ENCODE results near the gene WDR74.
A peak's percentile ranks its signal among the peaks of the same experiment; 100 is the strongest.
"Not testable (repeated sequence)": the region's sequence is repeated elsewhere in the genome, so short reads cannot be mapped to it uniquely, and the experiment has no call there.

Gene WDR74

GRCh38 chr11:62846177-62846576 is 6.8 kb upstream of the WDR74 start:
- no peak for DNase-seq
- no peak overlapping the region for H3K27ac ChIP-seq (ENCODE audit: low read depth, low read length)
- no CpG with 5 or more reads among the region's 3 CpGs for WGBS (ENCODE audit: extremely low coverage, insufficient coverage, low lambda C conversion rate)

GRCh38 chr11:62844154-62844553 is 4.8 kb upstream of the WDR74 start:
- Histone ChIP-seq H3K79me2 (ENCODE audit: control insufficient read depth, insufficient read depth, low read length) (peaks cover 2% of the 10 kb centered on the region), H3K4me3 (ENCODE audit: low read length) (no peak overlapping the region), H3K4me2 (ENCODE audit: low read length) (no peak overlapping the region), H2AK5ac (ENCODE audit: low read length) (no peak overlapping the region), H2BK5ac (ENCODE audit: low read length) (no peak overlapping the region), H4K5ac (ENCODE audit: low read length) (no peak overlapping the region), H3K9ac (ENCODE audit: low read length) (no peak overlapping the region), H3K27me3 (ENCODE audit: insufficient read depth, low read length, poor library complexity) (no peaks in the 10 kb centered on the region), H3K18ac (ENCODE audit: low read length) (no peak overlapping the region), H3K4ac (ENCODE audit: low read depth, low read length) (no peak overlapping the region), H3K79me1 (ENCODE audit: low read length) (no peaks in the 10 kb centered on the region), H3K56ac (ENCODE audit: low read length) (no peak overlapping the region), H2BK120ac (ENCODE audit: low read depth, low read length) (no peak overlapping the region), H2BK15ac (replicated peaks; ENCODE audit: low read depth) (no peak overlapping the region), H4K8ac (ENCODE audit: low read depth, low read length) (no peak overlapping the region), H3K23ac (ENCODE audit: low read length) (no peak overlapping the region), H3K4me1 (ENCODE audit: control insufficient read depth, low read depth, low read length) (peaks cover 2% of the 10 kb centered on the region), H3K36me3 (ENCODE audit: control insufficient read depth, insufficient read depth, low read length) (no peaks in the 10 kb centered on the region), H3K27ac (ENCODE audit: low read depth, low read length) (no peak overlapping the region)
- DNase-seq: no peak
- no CpG with 5 or more reads among the region's 3 CpGs for WGBS (ENCODE audit: extremely low coverage, insufficient coverage, low lambda C conversion rate)

More at GRCh38 chr11:62846177-62846576, 6.8 kb upstream of the WDR74 start:
- Histone ChIP-seq H3K18ac (ENCODE audit: low read length) (no peak overlapping the region), H3K79me2 (ENCODE audit: control insufficient read depth, insufficient read depth, low read length) (no peaks in the 10 kb centered on the region), H3K36me3 (ENCODE audit: control insufficient read depth, insufficient read depth, low read length) (no peaks in the 10 kb centered on the region), H3K4me3 (ENCODE audit: low read length) (no peak overlapping the region), H3K56ac (ENCODE audit: low read length) (no peak overlapping the region), H3K79me1 (ENCODE audit: low read length) (no peaks in the 10 kb centered on the region), H3K4me1 (ENCODE audit: control insufficient read depth, low read depth, low read length) (peaks cover 2% of the 10 kb centered on the region), H4K8ac (ENCODE audit: low read depth, low read length) (no peak overlapping the region), H3K27me3 (ENCODE audit: insufficient read depth, low read length, poor library complexity) (no peaks in the 10 kb centered on the region), H3K4ac (ENCODE audit: low read depth, low read length) (no peak overlapping the region), H2BK15ac (replicated peaks; ENCODE audit: low read depth) (no peak overlapping the region), H3K4me2 (ENCODE audit: low read length) (no peak overlapping the region), H3K9ac (ENCODE audit: low read length) (no peak overlapping the region), H2AK5ac (ENCODE audit: low read length) (no peak overlapping the region), H4K5ac (ENCODE audit: low read length) (no peak overlapping the region), H2BK120ac (ENCODE audit: low read depth, low read length) (no peak overlapping the region), H3K23ac (ENCODE audit: low read length) (no peak overlapping the region), H2BK5ac (ENCODE audit: low read length) (no peak overlapping the region)

- H3K4me1 ChIP-seq (ENCODE audit: control insufficient read depth, low read depth, low read length): peaks cover 2% of the 10 kb centered on the region
- H3K23ac ChIP-seq (ENCODE audit: low read length): no peak overlapping the region
- no peak overlapping the region for H2BK5ac ChIP-seq (ENCODE audit: low read length)
- H3K18ac ChIP-seq (ENCODE audit: low read length): no peak overlapping the region
- peaks cover 3% of the 10 kb centered on the region for H3K79me1 ChIP-seq (ENCODE audit: low read length)
- H2BK15ac ChIP-seq (replicated peaks; ENCODE audit: low read depth): no peak overlapping the region
- peak overlapping the region; percentile 64 for H3K56ac ChIP-seq (ENCODE audit: low read length)
- no peak overlapping the region for H2BK120ac ChIP-seq (ENCODE audit: low read depth, low read length)
- no peak overlapping the region for H3K4me2 ChIP-seq (ENCODE audit: low read length)
- no peak overlapping the region for H4K5ac ChIP-seq (ENCODE audit: low read length)
- peak overlapping the region; percentile 85 for H3K4ac ChIP-seq (ENCODE audit: low read depth, low read length)
- WGBS (ENCODE audit: extremely low coverage, insufficient coverage, low lambda C conversion rate): 100% methylated on average over 2 of the region's 3 CpGs
- H3K9ac ChIP-seq (ENCODE audit: low read length): no peak overlapping the region
- H3K79me2 ChIP-seq (ENCODE audit: control insufficient read depth, insufficient read depth, low read length): peaks cover 8% of the 10 kb centered on the region
- H3K27me3 ChIP-seq (ENCODE audit: insufficient read depth, low read length, poor library complexity): no peaks in the 10 kb centered on the region
- no peak overlapping the region for H4K8ac ChIP-seq (ENCODE audit: low read depth, low read length)
- DNase-seq: no peak
- no peak overlapping the region for H3K4me3 ChIP-seq (ENCODE audit: low read length)
- no peak overlapping the region for H3K27ac ChIP-seq (ENCODE audit: low read depth, low read length)
- no peaks in the 10 kb centered on the region for H3K36me3 ChIP-seq (ENCODE audit: control insufficient read depth, insufficient read depth, low read length)
- no peak overlapping the region for H2AK5ac ChIP-seq (ENCODE audit: low read length)
These were observed 4.1 kb upstream of the WDR74 start for GRCh38 chr11:62843466-62843865.

GRCh38 chr11:62842891-62843290 is 3.5 kb upstream of the WDR74 start:
- not testable (repeated sequence) for H3K4me3 ChIP-seq (ENCODE audit: low read length); H2BK120ac ChIP-seq (ENCODE audit: low read depth, low read length)
- WGBS (ENCODE audit: extremely low coverage, insufficient coverage, low lambda C conversion rate): no CpG with 5 or more reads among the region's 9 CpGs

GRCh38 chr11:62842171-62842741 is 2.9 kb upstream of the WDR74 start:
- Histone ChIP-seq H3K27ac (ENCODE audit: low read depth, low read length) (peak overlapping the region; percentile 93), H3K18ac (ENCODE audit: low read length) (peak overlapping the region; percentile 51), H2AK5ac (ENCODE audit: low read length) (no peak overlapping the region), H2BK15ac (replicated peaks; ENCODE audit: low read depth) (no peak overlapping the region), H3K9ac (ENCODE audit: low read length) (peak overlapping the region; percentile 81), H2BK5ac (ENCODE audit: low read length) (peak overlapping the region; percentile 54), H4K8ac (ENCODE audit: low read depth, low read length) (no peak overlapping the region), H4K5ac (ENCODE audit: low read length) (peak overlapping the region; percentile 5), H3K4me2 (ENCODE audit: low read length) (peak overlapping the region; percentile 61), H3K56ac (ENCODE audit: low read length) (peak overlapping the region; percentile 92), H3K27me3 (ENCODE audit: insufficient read depth, low read length, poor library complexity) (no peaks in the 10 kb centered on the region), H2BK120ac (ENCODE audit: low read depth, low read length) (peak overlapping the region; percentile 31), H3K4ac (ENCODE audit: low read depth, low read length) (peak overlapping the region; percentile 74), H3K23ac (ENCODE audit: low read length) (no peak overlapping the region), H3K79me1 (ENCODE audit: low read length) (peaks cover 8% of the 10 kb centered on the region), H3K79me2 (ENCODE audit: control insufficient read depth, insufficient read depth, low read length) (peaks cover 15% of the 10 kb centered on the region), H3K4me3 (ENCODE audit: low read length) (no peak overlapping the region), H3K4me1 (ENCODE audit: control insufficient read depth, low read depth, low read length) (peaks cover 2% of the 10 kb centered on the region), H3K36me3 (ENCODE audit: control insufficient read depth, insufficient read depth, low read length) (no peaks in the 10 kb centered on the region)
- no peak for DNase-seq
- no CpG with 5 or more reads among the region's 30 CpGs for WGBS (ENCODE audit: extremely low coverage, insufficient coverage, low lambda C conversion rate)

More at GRCh38 chr11:62842891-62843290, 3.5 kb upstream of the WDR74 start:
- H3K4me1 ChIP-seq (ENCODE audit: control insufficient read depth, low read depth, low read length); H2BK5ac ChIP-seq (ENCODE audit: low read length); H3K79me1 ChIP-seq (ENCODE audit: low read length); H4K5ac ChIP-seq (ENCODE audit: low read length); H3K27me3 ChIP-seq (ENCODE audit: insufficient read depth, low read length, poor library complexity); H3K23ac ChIP-seq (ENCODE audit: low read length); H2AK5ac ChIP-seq (ENCODE audit: low read length); DNase-seq; H3K4me2 ChIP-seq (ENCODE audit: low read length); H3K79me2 ChIP-seq (ENCODE audit: control insufficient read depth, insufficient read depth, low read length); H2BK15ac ChIP-seq (replicated peaks; ENCODE audit: low read depth); H3K36me3 ChIP-seq (ENCODE audit: control insufficient read depth, insufficient read depth, low read length); H3K4ac ChIP-seq (ENCODE audit: low read depth, low read length); H4K8ac ChIP-seq (ENCODE audit: low read depth, low read length): not testable (repeated sequence)
- Histone ChIP-seq H3K27ac (ENCODE audit: low read depth, low read length) (peak overlapping the region; percentile 93), H3K9ac (ENCODE audit: low read length) (peak overlapping the region; percentile 81), H3K56ac (ENCODE audit: low read length) (peak overlapping the region; percentile 92), H3K18ac (ENCODE audit: low read length) (peak overlapping the region; percentile 51)
